Natural killer cell treated with Interleukin-12 subunit alpha and Interleukin-12 subunit beta and Interleukin-15 and Interleukin-18, amount 100 ng/mL, for 72 hours (primary cell): Measurements from ENCODE around the gene BMP8A. TPM values are rescaled to one million over a fixed set of nuclear protein-coding genes. Genes with fewer than 3 reads are reported as not detected.
"Not testable (repeated sequence)": the region's sequence is repeated elsewhere in the genome, so short reads cannot be mapped to it uniquely, and the experiment has no call there.

Source experiments
- ATAC-seq, 2 donors: fragments of 150-1000 bp; cut with Tn5 transposase in 1 of 2; sonication (Bioruptor Pico), chemical (Tn5 transposase) in 1 of 2; 2 replicates each; pipeline ENCODE4 v1.10.0; 2021
- DNase-seq: peaks from one replicate; pipeline ENCODE4 v3.0.0; 2022; ENCODE audit warnings: low spot score
- H3K27ac Mint-ChIP-seq, 2 donors: 1 replicate in 1 of 2; 2 replicates in 1 of 2; pipeline ENCODE4 v1.8.0; 2022; ENCODE audit warnings: mixed read lengths in 2 of 2, mild to moderate bottlenecking in 1 of 2, moderate library complexity in 1 of 2
- H3K27me3 Mint-ChIP-seq, 2 donors: 1 replicate in 1 of 2; 2 replicates in 1 of 2; pipeline ENCODE4 v1.8.0; 2022; ENCODE audit warnings: mixed read lengths in 2 of 2
- H3K36me3 Mint-ChIP-seq: one replicate; pipeline ENCODE4 v1.8.0; 2022; ENCODE audit warnings: mixed read lengths
- H3K4me1 Mint-ChIP-seq, 2 donors: 1 replicate in 1 of 2; 2 replicates in 1 of 2; pipeline ENCODE4 v1.8.0; 2022; ENCODE audit warnings: low read depth in 2 of 2, mixed read lengths in 2 of 2, mild to moderate bottlenecking in 1 of 2
- H3K4me3 Mint-ChIP-seq: one replicate; pipeline ENCODE4 v1.8.0; 2022; ENCODE audit warnings: mixed read lengths
- H3K9me3 Mint-ChIP-seq: 2 replicates; pipeline ENCODE4 v1.8.0; 2022; ENCODE audit warnings: mixed read lengths
- total RNA-seq, 2 donors: library from RNA; stranded (reverse); gene quantifications; one replicate each; pipeline ENCODE4 v1.2.3, GENCODE V29; 2022

The BMP8A gene
- total RNA-seq, 2 donors from 2014 or later: 0.24 TPM; not detected in 1

GRCh38 chr1:39489567-39490239 lies 1.7 kb upstream of the BMP8A start:
- H3K27ac Mint-ChIP-seq: no peak overlapping the region
- peaks cover 3 to 12% of the 10 kb centered on the region in 2 donors for H3K4me1 Mint-ChIP-seq
- no peak overlapping the region for H3K4me3 Mint-ChIP-seq
- no peaks in the 10 kb centered on the region for H3K9me3 Mint-ChIP-seq
- H3K27me3 Mint-ChIP-seq: peaks cover 8 to 10% of the 10 kb centered on the region in 2 donors
- ATAC-seq (no peak), DNase-seq (no peak)
- H3K36me3 Mint-ChIP-seq: no peaks in the 10 kb centered on the region

- DNase-seq (no peak), ATAC-seq (no peak)
- peaks cover 3 to 12% of the 10 kb centered on the region in 2 donors for H3K4me1 Mint-ChIP-seq
- H3K27me3 Mint-ChIP-seq: peaks cover 8 to 10% of the 10 kb centered on the region in 2 donors
- no peak overlapping the region for H3K27ac Mint-ChIP-seq
- no peaks in the 10 kb centered on the region for H3K36me3 Mint-ChIP-seq
- H3K9me3 Mint-ChIP-seq: no peaks in the 10 kb centered on the region
- H3K4me3 Mint-ChIP-seq: peak overlapping the region; percentile 62
Observed at GRCh38 chr1:39490596-39491145, 765 bp upstream of the BMP8A start.

- H3K36me3 Mint-ChIP-seq, DNase-seq, H3K27ac Mint-ChIP-seq, H3K9me3 Mint-ChIP-seq: not testable (repeated sequence)
- peaks cover 8 to 12% of the 10 kb centered on the region in 2 donors for H3K27me3 Mint-ChIP-seq
- peak overlapping the region; percentile 52 for H3K4me3 Mint-ChIP-seq
- peaks cover 3 to 12% of the 10 kb centered on the region in 2 donors for H3K4me1 Mint-ChIP-seq
- peak in 1 of 2 donors; percentile 2 for ATAC-seq
Observed at GRCh38 chr1:39492118-39493042, 944 bp downstream of the BMP8A start.

GRCh38 chr1:39493043-39493810 lies 1.8 kb downstream of the BMP8A start:
- Mint-ChIP-seq H3K27me3 (peaks cover 8 to 13% of the 10 kb centered on the region in 2 donors), H3K4me1 (peaks cover 3 to 12% of the 10 kb centered on the region in 2 donors), H3K4me3 (peak overlapping the region; percentile 52)
- not testable (repeated sequence) for DNase-seq, H3K36me3 Mint-ChIP-seq, H3K27ac Mint-ChIP-seq, H3K9me3 Mint-ChIP-seq, ATAC-seq

DNA sequence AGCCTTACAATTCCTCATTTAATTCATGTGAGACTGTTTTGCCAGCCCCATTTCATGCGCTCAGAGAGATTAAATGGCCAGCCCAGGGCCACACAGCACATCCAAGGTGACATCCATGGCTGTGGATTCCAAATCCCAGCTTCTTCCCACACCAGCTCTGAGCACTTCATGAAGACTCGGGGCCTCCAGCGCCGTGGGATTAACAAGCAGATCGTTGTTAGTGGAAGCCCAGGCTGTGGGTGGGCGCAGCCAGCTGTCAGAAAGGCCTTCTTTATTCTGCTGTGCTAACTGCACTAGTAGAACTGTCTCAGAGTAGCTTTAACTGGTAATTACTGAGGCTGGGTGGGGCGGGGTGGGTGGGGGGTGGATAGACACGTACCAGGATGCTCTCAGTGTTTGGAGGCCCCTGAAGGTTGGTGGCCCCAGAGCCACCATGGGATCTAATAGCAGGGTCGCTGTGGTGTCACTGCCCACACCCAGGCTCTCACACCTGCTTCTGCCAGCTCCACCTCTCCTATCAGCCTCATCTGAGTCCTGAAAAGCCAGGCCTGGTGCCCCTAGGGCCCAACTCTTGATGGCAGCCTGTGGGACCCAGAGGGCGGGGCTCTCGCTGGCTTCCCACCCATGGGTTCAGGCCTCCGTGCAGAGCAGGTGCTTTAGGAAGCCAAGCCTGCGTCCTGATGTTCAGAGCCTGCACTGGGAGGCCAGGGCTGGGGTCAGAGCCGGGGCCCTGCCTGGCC lies 3.4 kb downstream of the BMP8A start:
- H3K4me3 Mint-ChIP-seq: no peak overlapping the region
- H3K27ac Mint-ChIP-seq: no peak overlapping the region
- H3K4me1 Mint-ChIP-seq: peaks cover 3 to 12% of the 10 kb centered on the region in 2 donors
- no peaks in the 10 kb centered on the region for H3K9me3 Mint-ChIP-seq
- DNase-seq: no peak
- H3K27me3 Mint-ChIP-seq: peaks cover 8 to 14% of the 10 kb centered on the region in 2 donors
- no peak for ATAC-seq
- H3K36me3 Mint-ChIP-seq: no peaks in the 10 kb centered on the region

- H3K4me3 Mint-ChIP-seq, H3K4me1 Mint-ChIP-seq, DNase-seq, H3K27ac Mint-ChIP-seq, H3K9me3 Mint-ChIP-seq, ATAC-seq, H3K36me3 Mint-ChIP-seq: not testable (repeated sequence)
- peaks cover 8 to 17% of the 10 kb centered on the region in 2 donors for H3K27me3 Mint-ChIP-seq
Observed at GRCh38 chr1:39496520-39496919, 5.1 kb downstream of the BMP8A start.

DNA sequence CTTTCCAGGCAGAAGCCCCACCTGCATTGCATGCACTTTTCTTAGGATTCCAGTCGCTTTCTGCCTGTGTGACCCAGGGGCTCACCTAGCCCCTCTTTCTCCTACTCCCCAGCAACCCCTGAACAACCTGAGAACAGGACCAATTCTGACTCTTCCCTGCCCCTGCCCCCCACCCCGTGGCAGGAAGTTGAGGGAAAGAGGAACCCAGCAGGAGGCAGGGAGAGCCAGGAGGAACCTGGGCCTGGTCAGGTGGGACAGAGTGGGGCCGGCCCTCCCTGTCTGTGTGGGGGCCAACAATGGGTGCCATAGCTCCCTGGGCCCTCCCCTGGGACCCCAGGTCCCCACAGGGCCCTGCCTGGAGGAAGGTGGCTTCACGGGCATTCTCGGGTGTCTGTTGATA lies 6.1 kb downstream of the BMP8A start:
- ATAC-seq (no peak), DNase-seq (no peak)
- Mint-ChIP-seq H3K36me3 (no peaks in the 10 kb centered on the region), H3K9me3 (no peaks in the 10 kb centered on the region), H3K27ac (no peak overlapping the region), H3K4me1 (peaks cover 3 to 7% of the 10 kb centered on the region in 2 donors), H3K27me3 (peaks cover 8 to 17% of the 10 kb centered on the region in 2 donors), H3K4me3 (no peak overlapping the region)

- ATAC-seq, H3K9me3 Mint-ChIP-seq, DNase-seq, H3K4me3 Mint-ChIP-seq, H3K27ac Mint-ChIP-seq, H3K4me1 Mint-ChIP-seq, H3K36me3 Mint-ChIP-seq: not testable (repeated sequence)
- peaks cover 8 to 17% of the 10 kb centered on the region in 2 donors for H3K27me3 Mint-ChIP-seq
Observed at GRCh38 chr1:39498096-39498710, 6.8 kb downstream of the BMP8A start.

DNA sequence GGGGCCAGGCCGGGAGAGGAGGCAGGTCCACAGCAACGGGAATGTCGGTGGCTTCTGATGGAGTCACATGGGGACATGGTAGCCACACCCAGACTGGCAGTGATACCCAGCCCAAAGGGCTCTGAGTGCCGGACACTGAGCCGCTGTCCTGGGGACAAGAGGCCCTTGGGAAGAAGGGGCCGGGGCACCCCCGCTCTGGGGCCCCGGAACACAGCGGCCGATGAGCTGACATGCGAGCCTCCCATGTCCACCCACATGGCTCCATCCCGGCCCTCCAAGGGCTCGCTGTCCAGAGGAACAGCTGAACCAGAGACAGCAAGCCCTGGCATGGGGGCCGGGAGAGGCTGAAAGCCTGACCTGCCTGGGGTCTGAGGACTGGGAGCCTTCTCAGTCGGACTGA lies 7.4 kb downstream of the BMP8A start:
- H3K27me3 Mint-ChIP-seq: peaks cover 8 to 16% of the 10 kb centered on the region in 2 donors
- not testable (repeated sequence) for DNase-seq, H3K4me1 Mint-ChIP-seq, H3K4me3 Mint-ChIP-seq, ATAC-seq, H3K27ac Mint-ChIP-seq, H3K9me3 Mint-ChIP-seq, H3K36me3 Mint-ChIP-seq

- H3K36me3 Mint-ChIP-seq: no peaks in the 10 kb centered on the region
- H3K4me1 Mint-ChIP-seq: peaks cover 0 to under 1% of the 10 kb centered on the region in 2 donors
- DNase-seq (no peak), ATAC-seq (no peak)
- H3K4me3 Mint-ChIP-seq: no peak overlapping the region
- peaks cover 0 to 10% of the 10 kb centered on the region in 2 donors for H3K27me3 Mint-ChIP-seq
- H3K27ac Mint-ChIP-seq: no peak overlapping the region
- no peaks in the 10 kb centered on the region for H3K9me3 Mint-ChIP-seq
Observed at GRCh38 chr1:39499668-39500067, 8.2 kb downstream of the BMP8A start.

- Mint-ChIP-seq H3K4me3 (no peak overlapping the region), H3K27ac (no peak overlapping the region), H3K36me3 (no peaks in the 10 kb centered on the region), H3K4me1 (no peaks in the 10 kb centered on the region), H3K27me3 (peaks cover 0 to 10% of the 10 kb centered on the region in 2 donors), H3K9me3 (no peaks in the 10 kb centered on the region)
- DNase-seq (no peak), ATAC-seq (no peak)
Observed at GRCh38 chr1:39500862-39501389, 9.5 kb downstream of the BMP8A start.

- no peaks in the 10 kb centered on the region for H3K36me3 Mint-ChIP-seq
- DNase-seq: no peak
- H3K9me3 Mint-ChIP-seq: no peaks in the 10 kb centered on the region
- no peak for ATAC-seq
- no peaks in the 10 kb centered on the region for H3K4me1 Mint-ChIP-seq
- peaks cover 0 to 7% of the 10 kb centered on the region in 2 donors for H3K27me3 Mint-ChIP-seq
- H3K27ac Mint-ChIP-seq: peak overlapping the region in 1 of 2 donors; percentile 21
- no peak overlapping the region for H3K4me3 Mint-ChIP-seq
Observed at GRCh38 chr1:39501666-39502065, 10.2 kb downstream of the BMP8A start.
